HG03432 (cell line): Measurements from ENCODE around the gene IL12RB1.

ENCODE experiments used
- ATAC-seq: cut with Tn5 transposase; IDR thresholded peaks from one replicate; pipeline ENCODE4 v1.9.1; 2021; ENCODE audit warnings: mild to moderate bottlenecking, moderate library complexity; ENCODE audit not compliant: unreplicated experiment

Gene IL12RB1

GRCh38 chr19:18086590-18087138, at the start of gene IL12RB1:
IL12RB1 (minus strand) TSS chr19:18086934; CDS start chr19:18086823, 111 bp downstream.
- no peak for ATAC-seq

DNA sequence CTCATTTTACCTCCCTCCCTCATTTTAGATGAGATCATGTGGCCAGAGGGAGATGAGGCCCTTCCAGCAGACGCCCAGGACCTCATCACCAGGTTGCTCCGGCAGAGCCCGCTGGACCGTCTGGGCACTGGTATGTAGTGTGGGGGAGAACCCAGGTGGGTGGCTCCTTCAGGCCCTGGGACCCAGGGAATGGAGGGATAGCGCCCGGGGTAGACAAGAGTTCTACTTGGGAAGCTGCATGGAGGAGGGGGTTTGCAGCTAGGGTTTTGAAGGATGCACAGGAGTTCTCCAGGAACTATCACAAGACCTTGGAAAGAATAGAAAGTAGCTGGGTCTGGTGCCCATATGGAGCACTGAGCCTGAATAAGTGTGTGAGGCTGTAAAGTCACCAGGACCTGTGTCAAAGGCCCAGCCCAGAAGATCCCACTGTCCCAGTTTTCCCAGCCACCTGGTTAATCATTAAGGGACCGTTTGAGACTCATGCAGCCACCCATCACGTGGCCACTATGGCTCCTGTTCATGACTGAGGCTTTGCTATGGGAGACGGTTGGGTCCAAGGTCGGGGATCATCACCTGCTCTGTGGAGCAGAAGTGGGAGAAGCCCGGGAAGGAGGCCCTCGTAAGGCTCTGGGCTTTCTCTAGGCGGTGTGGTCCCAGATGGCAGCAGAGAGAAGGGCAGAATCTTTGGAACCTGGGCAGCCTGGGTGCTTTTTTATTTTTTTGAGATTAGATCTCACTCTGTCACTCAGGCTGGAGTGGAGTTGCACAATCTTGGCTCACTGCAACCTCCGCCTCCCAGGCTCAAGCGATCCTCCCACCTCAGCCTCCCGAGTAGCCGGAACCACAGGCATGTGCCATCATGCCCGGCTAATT, 49.2 kb upstream of the IL12RB1 start:
- no peak for ATAC-seq

GRCh38 chr19:18131841-18132596, 45.3 kb upstream of the IL12RB1 start:
- ATAC-seq, result no peak

GRCh38 chr19:18130523-18131242, 43.9 kb upstream of the IL12RB1 start:
- ATAC-seq, result no peak

DNA sequence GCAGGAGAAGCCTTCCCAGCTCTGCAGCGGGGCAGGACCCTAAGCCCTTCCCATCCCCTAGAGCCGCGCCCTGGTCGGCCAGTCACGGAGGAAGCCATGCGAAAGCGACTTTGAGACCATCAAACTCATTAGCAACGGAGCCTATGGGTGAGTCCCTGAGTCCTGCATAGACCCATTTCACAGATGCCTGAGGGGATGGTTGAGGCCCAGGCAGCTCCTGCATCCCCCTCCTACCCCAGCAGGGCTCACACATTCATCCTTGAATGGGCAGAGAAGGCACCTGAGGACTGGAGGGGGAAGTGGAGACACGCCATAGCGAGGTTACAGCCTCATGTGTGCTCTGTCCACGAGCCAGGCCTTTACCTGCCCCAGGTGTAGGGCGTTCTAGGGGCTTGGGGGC, 42.1 kb upstream of the IL12RB1 start:
- ATAC-seq, result no peak

DNA sequence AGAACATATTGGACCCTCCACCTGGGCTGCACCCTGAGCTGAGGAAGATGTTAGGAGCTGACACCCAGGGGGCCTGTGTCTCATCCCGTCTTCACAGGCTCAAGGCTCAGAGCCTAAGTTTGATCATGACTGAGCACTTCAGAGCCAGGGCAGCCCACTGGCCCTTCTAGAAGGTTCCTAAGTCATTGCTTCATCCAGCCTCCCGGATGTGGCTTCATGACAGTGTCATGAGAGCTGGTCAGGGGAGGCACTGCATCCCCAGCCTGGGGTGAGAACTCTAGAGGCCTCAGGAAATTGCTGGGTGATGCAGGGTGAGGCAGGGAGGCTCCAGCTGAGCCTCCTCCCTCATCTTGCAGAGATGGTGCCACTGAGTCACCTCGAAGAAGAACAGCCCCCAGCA, 41.3 kb upstream of the IL12RB1 start:
- no peak for ATAC-seq

GRCh38 chr19:18126097-18126496, 39.4 kb upstream of the IL12RB1 start:
- ATAC-seq, result no peak

GRCh38 chr19:18123819-18124218, 37.1 kb upstream of the IL12RB1 start:
- no peak for ATAC-seq

- no peak for ATAC-seq
Observed at GRCh38 chr19:18122860-18123795, 36.4 kb upstream of the IL12RB1 start.

GRCh38 chr19:18122424-18122823, 35.7 kb upstream of the IL12RB1 start:
- ATAC-seq, result no peak

DNA sequence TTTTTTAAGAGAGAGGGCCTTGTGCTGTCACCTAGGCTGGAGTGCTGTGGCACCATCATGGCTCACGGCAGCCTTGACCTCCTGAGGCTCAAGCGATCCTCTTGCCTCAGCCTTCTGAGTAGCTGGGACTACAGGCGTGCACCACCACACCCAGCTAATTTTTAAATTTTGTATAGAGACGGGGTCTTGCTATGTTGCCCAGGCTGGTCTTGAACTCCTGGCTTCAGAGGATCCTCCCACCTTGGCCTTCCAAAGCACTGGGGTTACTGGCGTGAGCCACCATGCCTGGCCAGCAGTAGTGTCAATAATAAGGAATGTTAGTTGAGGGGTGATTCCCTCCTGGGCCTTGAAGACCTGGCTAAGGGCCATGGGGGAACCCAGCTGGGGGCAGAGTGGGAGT, 34.4 kb upstream of the IL12RB1 start:
- ATAC-seq, result no peak

DNA sequence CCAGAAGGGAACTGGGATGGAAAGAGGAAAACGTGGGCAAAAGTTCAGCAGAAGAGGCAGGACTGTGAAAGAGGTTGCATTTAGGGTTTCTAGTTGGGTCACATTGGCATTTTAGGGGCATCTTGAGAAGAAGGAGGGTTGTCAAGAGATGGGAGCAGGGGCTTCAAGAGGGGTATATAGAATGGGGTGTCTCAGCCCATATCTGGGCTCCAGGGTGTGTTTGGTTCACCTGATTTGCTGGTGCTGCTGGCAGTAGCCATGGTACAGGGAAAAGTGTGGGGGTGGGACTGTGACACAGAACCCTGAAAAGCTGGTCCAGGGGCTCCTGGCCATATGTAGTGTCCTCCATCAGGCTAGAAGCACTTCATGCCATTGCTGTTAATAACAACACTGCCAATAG, 33.4 kb upstream of the IL12RB1 start:
- ATAC-seq, result no peak

GRCh38 chr19:18119717-18120105, 33.0 kb upstream of the IL12RB1 start:
- no peak for ATAC-seq

GRCh38 chr19:18119013-18119716, 32.4 kb upstream of the IL12RB1 start:
- no peak for ATAC-seq

- no peak for ATAC-seq
Observed at GRCh38 chr19:18118420-18119012, 31.8 kb upstream of the IL12RB1 start.

- peak; percentile 86 for ATAC-seq
Observed at GRCh38 chr19:18117692-18118378, 31.1 kb upstream of the IL12RB1 start.

DNA sequence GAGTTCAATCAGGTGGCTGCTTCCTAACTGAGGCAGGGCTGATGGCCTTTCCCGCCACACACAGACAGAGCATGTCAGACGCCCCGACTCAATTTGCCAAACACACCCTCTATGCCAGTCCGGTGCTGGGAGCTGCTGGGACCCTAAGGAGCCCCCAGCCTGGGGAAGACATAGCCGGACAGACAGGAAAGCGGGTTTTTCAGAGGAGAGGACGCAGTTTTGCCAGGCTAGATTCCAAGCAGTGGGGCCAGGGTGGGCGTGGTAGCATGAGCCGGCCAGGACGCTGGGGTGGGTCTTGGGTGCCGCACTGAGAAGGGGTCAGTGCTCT, 30.6 kb upstream of the IL12RB1 start:
- ATAC-seq, result no peak

GRCh38 chr19:18114483-18114882, 27.7 kb upstream of the IL12RB1 start:
- ATAC-seq, result no peak

DNA sequence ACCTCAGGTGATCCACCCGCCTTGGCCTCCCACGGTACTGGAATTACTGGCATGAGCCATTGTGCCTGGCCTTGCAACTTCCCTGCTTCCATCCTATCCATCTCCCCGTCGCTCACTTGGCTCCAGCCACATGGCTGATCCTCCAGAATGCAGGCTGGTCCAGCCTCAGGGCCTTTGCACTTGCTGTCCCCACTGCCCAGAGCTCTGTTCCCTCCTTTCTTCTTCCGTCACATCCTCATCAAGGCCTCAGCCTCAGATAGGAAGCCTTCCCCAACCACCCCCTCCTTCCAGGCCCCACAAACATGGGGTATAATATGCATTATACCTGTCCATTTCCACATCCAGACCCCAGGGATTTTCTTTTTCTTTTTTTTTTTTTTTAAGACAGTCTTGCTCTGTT, 27.1 kb upstream of the IL12RB1 start:
- ATAC-seq, result no peak
